HG02852 (cell line): Measurements from ENCODE around the gene EMP3.
A peak's percentile ranks its signal among the peaks of the same experiment; 100 is the strongest.
"Not testable (repeated sequence)": the region's sequence is repeated elsewhere in the genome, so short reads cannot be mapped to it uniquely, and the experiment has no call there.

Experiments used
- ATAC-seq: cut with Tn5 transposase; IDR thresholded peaks from one replicate; pipeline ENCODE4 v1.9.1; 2021; ENCODE audit warnings: mild to moderate bottlenecking, moderate library complexity; ENCODE audit not compliant: unreplicated experiment

Gene EMP3

GRCh38 chr19:48315712-48316111 is 9.6 kb upstream of the EMP3 start:
- ATAC-seq = no peak

- ATAC-seq = not testable (repeated sequence)
Observed at GRCh38 chr19:48317708-48317960, 7.7 kb upstream of the EMP3 start.

- no peak for ATAC-seq
Observed at GRCh38 chr19:48318286-48318987, 6.9 kb upstream of the EMP3 start.

- no peak for ATAC-seq
Observed at GRCh38 chr19:48319647-48320541, 5.5 kb upstream of the EMP3 start.

- ATAC-seq = peak; percentile 43
Observed at GRCh38 chr19:48321372-48321621, 4.1 kb upstream of the EMP3 start.

- peak; percentile 55 for ATAC-seq
Observed at GRCh38 chr19:48321622-48322591, 3.4 kb upstream of the EMP3 start.

GRCh38 chr19:48329167-48329891 is 4.0 kb downstream of the EMP3 start:
- no peak for ATAC-seq

- ATAC-seq = no peak
Observed at GRCh38 chr19:48330012-48330681, 4.8 kb downstream of the EMP3 start.

GRCh38 chr19:48332351-48332661 is 7.0 kb downstream of the EMP3 start:
- ATAC-seq = no peak

GRCh38 chr19:48332662-48333466 is 7.5 kb downstream of the EMP3 start:
- ATAC-seq = peak; percentile 66

GRCh38 chr19:48333467-48334384 is 8.4 kb downstream of the EMP3 start:
- peak; percentile 41 for ATAC-seq

- ATAC-seq = no peak
Observed at GRCh38 chr19:48338253-48338755, 13.0 kb downstream of the EMP3 start.

- no peak for ATAC-seq
Observed at GRCh38 chr19:48338802-48339503, 13.6 kb downstream of the EMP3 start.

- ATAC-seq = no peak
Observed at GRCh38 chr19:48340995-48341394, 15.6 kb downstream of the EMP3 start.

- ATAC-seq = no peak
Observed at GRCh38 chr19:48341515-48342413, 16.4 kb downstream of the EMP3 start.

- no peak for ATAC-seq
Observed at GRCh38 chr19:48342414-48342738, 17.0 kb downstream of the EMP3 start.
